Measurements from ENCODE around the gene ARID1B.

The ARID1B gene

DNA sequence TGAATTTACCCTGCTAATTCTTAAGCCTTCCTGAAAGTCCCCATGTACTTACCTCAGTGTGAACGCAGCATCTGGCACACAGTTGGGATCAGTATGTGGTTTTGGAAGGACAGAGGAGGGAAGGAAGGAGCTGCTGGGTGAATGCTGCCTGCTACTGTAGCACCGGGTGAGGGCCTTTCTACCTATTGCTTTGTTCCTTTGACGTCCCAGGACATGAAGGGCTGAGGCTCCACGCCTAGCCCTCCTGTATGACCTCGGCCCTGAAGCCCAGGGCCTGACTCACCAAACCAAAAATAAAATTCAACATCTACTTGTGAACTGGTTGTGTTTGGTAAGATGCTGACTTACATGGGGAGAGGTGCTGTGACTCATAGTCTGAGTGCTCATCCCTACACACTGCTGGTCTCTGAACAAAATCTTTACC lies 51.1 kb downstream of the ARID1B start:
- no peak for DNase-seq

DNA sequence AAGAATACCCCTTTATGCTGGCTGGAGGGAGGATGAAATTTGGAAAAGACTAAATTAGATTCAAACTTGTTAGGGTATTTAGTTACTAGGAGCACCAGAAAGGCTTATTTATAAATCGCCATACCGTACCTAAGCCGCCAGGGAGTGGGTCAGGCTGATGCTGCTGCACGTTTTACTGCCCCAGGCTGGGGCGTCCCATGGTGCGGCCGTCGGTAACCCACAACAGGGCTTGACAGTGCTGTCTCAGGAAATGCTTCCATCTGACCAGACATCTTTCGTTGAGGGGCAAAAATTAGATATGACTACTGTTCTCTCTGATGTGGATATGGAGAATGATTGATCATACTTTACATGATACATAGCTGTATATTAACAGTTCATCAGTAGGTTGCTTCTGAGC lies 52.9 kb downstream of the ARID1B start:
- no peak for DNase-seq

DNA sequence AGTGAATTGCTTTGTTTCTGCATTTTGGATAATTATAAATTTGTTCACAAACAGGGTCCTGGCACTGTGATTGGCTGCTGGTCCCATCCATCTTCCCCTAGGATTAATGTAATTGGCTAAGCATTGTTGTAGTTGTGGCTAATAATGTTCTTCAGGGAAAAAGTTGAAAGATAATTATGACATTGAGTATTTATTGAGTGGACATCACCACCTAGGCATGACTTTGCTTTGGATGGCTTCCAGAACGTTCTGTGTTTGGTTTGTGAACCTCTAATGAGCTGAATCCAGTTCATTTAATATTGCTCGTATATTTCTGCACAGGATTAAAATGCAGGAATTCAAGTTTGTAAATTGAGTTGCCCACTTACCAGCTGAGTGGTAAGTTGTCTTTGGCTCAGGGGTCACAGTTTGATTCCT lies 55.1 kb downstream of the ARID1B start:
- DNase-seq = no peak

DNA sequence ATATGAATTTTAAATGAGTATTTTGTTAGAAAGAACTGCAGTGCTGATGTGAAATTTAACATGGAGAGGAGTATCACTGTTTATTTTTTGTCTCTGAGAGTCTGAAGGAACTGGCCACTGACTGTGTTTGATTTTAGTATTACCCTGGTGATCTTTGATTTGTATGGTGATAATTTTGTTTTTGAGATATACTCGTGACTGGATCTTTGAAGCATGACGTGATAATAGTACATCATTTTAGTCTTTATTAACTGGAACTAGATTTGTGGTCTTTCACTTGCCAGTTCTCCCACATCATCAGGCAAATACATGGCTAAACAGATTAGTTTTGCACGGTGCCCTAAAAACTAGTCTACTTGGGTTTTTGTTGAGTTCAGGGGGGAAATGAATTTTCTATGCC lies 55.5 kb downstream of the ARID1B start:
- DNase-seq = no peak

DNA sequence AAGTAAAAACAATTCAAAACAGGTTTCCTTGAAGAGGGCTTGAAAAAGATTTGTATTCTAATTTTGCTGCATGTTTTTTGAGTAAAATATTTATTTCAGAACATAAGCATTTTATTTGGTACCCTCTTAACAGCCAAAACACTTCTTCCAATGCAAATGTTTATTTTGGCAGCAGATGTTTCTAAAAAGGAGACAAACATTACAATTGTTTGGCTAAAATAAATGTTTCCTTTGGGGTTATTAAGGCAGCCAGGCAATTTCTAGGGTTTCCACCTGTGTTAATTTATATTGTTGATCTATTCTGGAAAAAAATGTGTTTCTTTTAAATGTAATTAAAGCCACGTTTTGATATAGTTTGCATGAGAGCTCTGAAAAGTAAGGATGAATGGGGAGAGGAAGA lies 56.6 kb downstream of the ARID1B start:
- DNase-seq = no peak

DNA sequence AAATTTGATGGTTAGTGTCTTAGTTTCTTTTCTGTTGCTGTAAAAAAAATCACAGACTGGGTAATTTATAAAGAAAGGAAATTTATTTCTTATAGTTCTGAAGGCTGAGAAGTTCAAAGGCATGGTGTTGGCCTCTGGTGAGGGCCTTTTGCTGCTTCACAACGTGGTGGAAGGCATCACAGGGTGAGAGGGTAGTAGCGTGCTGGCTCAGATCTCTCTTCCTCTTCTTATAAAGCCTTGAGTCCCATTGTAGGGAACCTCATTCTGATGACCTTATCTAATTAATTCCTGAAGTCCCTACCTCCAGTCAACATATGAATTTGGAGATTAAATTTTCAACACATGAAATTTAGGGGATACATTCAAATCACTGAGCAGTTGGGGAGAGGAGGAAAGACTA lies 62.0 kb downstream of the ARID1B start:
- DNase-seq = no peak

DNA sequence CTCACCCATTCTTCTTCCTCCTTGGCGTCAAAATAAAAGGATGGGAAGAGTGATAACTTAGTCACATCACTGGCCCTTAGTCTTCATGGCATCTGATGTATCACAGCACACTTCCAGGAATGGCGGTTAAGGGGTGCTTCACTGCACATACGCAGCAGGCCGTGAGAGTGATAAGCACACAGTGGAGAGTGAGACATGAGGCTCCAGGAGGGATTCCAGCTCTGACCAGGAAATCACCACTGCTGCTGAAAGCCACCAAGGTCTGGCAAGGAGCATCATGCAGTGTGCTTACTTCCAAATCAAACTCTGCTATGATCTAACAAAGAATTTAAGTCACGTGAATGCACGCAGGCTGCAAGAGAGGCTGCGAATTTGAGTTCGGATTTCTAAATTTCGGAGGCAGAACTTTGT lies 62.4 kb downstream of the ARID1B start:
- DNase-seq = no peak

DNA sequence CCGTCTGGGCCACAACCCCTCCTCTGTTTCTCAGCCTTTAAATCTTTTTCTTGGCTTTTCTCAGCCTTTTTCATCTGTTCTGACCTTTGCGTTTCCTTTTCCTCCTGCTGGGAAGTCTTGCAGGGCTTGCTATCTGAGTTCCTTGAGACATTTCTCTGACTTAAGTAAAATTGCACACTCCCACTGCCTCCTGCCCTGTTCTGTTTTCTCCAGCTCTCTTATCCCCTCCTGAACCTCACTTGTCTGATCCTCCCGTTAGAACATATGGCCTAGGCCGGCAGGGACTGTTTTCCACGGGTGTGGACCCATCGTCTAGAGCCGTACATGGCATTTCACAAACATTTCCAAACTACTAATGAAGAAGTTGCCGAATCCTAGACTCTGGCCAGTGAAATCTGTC lies 63.0 kb downstream of the ARID1B start:
- DNase-seq = no peak

DNA sequence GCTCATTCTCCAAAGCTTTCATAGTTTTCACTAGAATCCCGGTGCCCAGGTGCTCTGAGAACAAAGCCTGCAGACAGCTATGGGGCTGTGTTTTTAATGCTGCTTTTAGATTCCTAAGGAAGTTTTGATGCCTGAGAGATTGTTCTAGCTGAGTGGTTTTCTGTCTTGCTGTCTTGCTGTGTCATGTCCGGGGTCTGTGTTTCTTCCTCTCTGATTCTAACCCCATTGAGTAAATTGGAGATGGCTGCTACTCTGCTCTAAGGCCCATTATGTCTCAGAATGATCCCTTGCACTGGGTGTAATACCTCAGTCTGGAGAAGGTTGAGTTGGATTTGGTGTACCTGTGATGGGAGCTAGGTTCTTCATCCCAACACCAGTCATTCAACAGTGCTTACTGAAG lies 63.4 kb downstream of the ARID1B start:
- no peak for DNase-seq

DNA sequence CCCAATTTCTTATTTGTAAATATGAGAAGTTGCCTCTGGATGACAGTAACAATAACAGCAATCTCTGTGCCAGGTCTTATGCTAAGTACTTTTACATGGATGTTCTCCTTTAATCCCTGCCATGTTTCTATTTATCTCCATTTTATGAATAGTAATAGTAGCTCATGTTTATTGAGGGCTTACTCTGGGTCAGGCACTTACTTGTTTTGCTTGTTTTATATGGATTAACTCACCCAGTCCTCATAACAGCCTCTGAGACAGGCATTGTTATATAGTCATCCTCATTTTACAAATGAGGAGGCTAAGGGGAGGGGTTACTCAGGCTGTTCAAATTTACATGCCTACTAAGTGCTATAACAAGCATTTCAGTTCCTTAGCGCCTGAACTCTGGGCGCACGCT lies 64.3 kb downstream of the ARID1B start:
- DNase-seq = no peak

DNA sequence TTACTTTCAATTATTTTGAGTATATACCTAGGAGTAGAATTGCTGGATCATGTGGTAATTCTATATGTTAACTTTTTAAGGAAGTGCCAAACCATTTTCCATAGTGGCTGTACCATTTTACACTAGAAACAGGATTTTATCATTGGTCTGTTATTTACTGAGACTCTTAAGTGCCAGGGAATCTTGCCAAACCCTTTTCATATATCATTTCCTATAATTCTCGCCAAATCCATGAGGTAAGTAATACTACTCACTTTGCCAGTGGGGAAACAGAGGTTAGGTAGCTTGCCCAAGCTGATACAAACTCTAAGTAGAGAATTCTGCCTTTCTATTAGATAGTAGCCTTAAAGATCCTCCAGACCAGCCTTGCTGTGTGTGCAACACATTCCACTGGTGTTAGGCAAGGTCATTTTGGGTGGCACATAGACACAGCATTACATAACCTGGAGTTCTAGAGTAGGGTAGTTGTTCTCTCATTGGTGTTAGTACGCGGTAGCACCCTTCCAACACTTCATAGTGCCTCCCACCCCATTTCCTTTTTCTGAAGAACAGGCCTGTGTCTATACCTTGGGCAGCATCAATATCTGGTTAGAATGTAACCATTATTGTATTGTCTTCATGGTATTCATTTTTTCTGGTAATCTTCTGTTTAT lies 65.5 kb downstream of the ARID1B start:
- no peak for DNase-seq

DNA sequence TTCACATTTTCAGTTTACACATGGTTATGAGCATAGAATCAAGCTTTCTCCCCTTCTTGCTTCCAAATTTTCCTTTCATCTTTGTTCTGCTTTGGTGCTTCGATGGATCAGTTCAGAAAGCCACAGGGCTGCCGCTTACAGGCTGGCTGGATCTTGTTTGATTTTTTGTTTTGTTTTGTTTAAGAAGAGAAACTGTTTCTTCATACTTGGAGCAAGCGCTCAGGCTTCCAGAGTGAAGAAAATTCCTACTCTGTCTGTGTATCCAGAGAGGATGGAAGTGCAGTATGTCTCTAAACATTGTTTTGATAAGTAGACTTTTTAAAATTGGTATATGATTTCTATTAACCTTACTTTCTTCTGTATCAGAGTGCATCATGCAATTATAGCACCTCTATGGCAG lies 66.9 kb downstream of the ARID1B start:
- DNase-seq = no peak

DNA sequence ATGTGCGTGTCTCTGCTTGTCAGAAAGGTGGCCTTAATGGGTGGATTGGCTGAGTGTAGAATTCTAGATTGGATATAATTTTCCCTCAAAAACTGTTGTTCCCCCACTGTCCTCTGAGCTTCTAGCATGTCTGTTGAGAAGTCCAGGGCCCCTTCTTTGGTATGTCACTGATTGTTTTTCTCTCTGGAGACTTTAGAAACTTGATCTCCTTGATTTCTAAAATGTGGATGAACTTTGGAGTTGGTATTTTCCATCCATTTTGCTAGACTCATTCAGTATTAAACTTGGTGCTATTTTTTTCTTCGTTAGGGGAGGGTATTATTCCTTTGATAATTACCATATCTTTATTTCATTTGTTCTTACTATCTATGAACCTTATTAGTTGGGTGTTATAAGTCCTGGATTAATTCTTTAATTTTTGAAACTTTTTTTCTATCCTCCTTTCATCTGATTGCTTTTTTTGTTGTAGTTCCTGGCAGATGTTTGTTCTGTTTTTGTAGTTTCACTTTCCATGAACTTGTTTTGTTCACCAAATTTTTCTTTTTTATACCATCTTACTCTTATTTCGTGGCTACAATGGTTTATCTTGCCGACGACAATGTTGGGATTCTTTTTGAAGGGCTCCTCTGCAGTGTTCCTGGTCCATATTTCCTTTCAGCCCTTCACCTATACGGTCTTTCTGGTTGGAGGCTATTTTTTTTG lies 68.4 kb downstream of the ARID1B start:
- no peak for DNase-seq

DNA sequence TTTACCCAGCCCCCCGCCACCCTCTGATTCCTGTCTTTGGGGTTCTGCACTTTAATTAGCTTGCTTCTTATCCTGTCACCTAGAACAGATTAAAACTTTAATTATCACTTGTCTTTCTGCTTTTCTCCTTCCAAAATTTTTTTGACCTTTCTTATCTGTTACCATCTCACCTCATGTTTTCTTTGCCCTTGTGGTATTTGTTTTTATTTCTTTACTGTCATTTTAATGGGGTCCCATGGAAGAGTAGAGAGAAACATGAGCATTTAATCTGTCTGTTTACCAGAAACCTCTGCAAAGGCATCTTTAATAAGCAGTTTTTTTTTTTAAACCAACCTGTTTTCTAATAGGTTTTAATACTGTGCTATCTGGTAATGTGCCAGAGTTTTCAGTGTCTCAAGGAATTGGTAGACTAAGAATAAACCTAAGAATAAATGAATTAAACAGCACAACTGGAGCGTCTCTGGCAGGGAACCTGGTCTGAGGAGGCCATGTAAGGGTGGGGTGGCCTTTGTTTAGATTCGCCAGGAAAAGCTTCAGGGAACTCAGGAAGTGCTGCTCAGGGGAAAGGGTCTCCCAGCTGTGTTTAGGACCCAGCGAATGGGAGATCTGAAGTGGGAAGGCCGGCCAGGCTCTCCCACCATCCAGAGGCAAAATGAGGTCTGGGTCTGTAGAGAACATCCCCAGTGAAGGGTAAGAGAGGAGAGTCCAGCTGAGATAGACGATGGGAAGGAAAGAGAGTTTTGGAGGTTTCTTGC lies 69.8 kb downstream of the ARID1B start:
- no peak for DNase-seq

DNA sequence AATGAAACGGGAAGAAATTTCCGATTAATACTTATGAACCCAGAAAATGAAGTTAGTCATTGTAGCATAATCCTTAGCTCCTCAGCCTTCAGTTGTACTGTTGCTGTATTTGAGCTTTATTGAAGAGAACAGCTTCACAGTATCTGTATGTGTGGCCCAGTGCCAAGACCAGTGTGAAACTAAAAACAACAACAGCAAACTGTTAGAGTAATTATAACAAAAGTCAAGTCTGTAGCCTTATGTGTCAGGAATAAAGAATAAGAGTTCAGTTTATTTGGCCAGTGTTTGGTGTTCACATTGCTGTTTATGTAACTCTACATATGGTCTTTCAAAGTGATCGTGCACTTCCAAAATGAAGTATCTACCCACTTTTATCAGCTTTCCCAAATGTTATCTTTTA lies 70.9 kb downstream of the ARID1B start:
- DNase-seq = no peak

DNA sequence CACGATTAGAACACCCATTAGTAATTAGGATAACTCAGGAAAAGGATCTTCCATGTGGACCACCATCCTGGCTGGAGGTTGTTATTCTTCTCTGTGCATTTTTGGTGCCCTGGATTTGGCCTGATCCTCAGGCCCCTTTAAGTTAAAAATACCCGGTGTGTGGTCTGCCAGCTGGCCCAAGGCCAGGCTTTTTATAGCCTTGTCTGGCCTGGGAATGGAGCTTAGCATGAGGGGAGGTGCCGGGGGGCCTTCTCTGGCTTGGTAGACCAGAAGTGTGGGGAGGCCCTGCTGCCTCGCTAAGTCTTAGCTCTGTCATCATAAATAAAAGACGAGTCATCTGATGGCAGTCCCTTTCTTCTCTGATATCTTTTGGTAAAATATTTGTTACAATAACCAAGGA lies 71.4 kb downstream of the ARID1B start:
- DNase-seq = no peak

DNA sequence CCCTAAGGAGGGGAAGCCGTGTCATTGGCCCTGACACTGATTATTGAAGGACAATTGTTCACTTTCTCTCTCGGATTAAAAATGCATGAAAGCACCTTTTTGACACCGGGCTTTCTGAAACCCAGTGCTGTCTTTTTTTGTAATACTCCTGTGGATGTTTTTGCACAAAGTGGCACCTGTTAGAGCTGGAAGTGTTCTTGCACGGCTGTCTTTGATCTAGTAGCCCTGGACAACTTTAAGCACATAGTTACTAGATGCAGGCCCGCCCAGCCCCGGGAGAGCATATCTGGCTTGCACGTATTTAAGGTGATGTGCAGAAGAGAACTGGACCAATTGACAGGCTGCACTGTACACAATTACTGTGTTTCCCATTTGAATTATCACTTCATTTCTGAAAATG lies 72.6 kb downstream of the ARID1B start:
- no peak for DNase-seq

DNA sequence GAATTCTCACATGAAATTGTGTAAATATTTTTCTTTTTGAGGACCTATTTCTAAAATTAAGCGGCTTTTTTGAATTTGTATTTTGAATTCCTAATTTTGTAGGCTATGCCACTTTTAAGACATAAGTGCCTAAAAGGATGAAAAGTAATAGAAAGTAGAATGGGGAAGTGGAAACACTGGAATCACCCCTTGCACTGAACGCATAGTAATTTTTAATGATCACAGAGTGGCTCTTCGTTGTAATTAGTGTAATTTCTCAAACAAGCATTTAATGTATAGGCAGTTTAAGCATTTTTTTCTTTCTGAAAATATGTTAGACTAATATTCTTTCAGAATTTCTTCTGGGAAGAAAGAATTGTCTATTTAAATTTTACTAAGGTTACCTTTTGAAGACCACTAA lies 73.2 kb downstream of the ARID1B start:
- DNase-seq = no peak

DNA sequence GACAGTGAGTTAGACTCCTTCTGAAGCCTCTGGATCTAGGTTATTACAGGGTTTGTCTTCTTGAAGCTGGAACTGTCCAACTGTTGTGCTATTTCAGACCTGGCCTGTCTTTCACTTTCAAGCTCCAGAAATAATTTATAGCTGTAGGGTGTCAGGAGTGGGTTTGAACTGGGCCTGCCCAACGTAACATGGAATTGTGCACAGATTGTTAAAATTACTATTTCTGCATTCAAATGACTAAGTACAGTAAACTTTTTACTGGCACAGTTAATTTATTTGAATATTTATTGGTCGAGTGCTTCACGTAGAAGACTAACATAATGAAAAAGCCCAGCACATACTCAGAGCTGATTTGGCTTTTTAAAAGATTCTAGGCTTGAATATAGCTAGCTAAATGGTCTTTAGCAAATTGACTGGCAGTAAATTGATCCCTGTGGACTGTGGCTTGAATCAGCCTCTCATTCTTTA lies 74.3 kb downstream of the ARID1B start:
- no peak for DNase-seq

DNA sequence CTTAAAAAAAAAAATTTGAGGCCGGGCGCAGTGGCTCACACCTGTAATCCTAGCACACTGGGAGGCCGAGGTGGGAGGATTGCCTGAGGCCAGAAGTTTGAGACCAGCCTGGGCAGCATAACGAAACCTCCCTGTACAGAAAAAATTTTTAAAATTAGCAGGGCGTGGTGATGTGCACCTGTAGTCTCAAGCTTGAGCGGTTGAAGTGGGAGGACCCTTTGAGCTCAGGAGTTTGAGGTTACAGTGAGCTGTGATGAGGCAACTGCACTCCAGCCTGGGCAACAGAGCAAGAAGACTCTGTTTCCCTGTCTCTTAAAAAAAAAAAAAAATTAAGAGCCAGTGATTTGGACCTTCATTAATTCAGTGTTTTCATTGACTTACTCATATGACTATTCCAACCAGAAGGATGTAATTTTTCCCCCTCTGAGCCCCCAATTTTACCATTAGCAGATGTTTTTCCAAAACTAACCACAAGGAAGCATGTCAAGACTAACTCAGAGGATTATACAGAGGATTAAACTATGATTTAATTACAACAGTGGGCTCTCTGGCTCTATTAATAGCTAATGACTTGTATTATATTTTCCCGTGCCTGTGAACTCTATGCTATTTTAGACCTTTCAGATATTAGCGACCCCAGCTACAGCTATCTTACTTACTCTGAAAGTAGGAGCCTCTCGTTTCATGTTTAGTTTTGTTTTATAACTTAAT lies 75.1 kb downstream of the ARID1B start:
- no peak for DNase-seq

DNA sequence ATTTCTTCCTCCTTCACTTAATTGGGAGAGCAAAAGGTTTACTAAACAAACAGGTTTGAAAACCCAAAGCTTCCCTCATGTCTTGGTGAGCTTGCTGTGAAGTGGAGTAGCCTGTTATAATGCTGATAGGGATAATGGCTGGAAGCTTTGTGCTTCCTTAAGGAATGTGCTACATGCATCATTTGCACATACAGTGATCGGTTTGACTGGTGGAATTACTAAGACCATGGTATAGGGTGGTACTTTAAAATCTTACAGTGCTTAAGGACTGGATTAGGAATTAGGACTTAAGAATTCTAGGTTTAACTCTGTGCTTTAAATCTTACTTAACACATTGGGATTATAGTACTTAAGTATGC lies 75.7 kb downstream of the ARID1B start:
- no peak for DNase-seq

DNA sequence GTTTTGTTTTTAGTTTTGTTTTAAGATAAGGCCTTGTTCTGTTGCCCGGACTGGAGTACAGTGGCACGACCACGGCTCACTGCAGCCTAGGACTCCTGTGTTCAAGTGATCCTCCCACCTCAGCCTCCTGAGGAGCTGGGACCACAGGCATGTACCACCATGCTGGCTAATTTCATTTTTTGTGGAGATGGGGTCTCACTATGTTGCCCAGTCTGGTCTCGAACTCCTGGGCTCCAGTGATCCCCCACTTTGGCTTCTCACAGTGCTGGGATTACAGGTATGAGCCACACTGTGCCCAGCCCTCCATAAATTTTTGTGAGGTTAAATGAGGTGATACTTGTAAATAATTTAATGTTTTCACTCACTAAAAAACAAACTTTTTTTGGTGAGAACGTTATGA lies 76.6 kb downstream of the ARID1B start:
- DNase-seq = no peak

DNA sequence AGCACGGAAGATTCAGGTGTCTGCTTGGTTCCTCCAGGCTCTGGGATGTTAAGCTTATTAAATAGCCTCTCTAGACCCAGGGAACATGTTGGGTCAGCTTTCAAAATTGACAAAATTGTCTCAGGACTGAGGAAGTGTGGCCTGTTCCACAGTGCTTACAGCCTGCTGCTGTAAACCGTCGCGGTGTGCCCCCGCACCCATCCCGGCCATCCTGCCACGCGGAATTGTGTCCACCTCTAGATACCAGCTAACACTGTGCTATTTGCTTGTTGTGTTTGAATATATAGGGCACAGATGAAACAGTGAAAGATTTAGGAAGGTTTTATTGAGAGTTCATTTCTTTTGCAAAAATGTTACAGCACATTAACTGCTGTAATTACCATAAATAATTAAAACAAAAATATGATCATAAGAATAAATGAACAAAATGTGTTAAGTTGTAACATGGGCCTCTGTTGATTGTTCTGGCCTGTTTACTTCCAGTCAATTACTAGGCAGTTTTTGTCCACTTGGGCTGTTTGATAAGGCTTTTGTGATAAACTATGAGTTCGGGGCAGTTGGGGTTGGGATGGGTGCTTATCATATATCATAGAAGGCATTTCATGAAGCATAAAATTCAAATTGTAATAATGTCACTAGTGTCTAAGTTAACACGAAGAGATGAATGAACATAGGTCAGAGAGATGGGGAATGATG lies 77.4 kb downstream of the ARID1B start:
- no peak for DNase-seq
